Nephron progenitor cell (in vitro differentiated cells): ENCODE data around the gene PSMB11.

Experiments
- DNase-seq: peaks from one replicate; pipeline ENCODE4 v3.0.0; 2021
- H3K27ac Mint-ChIP-seq: 2 replicates; pipeline ENCODE4 v1.8.0; 2021; ENCODE audit warnings: mild to moderate bottlenecking, moderate library complexity, mixed read lengths
- H3K27me3 Mint-ChIP-seq: 2 replicates; pipeline ENCODE4 v1.8.0; 2021; ENCODE audit warnings: mild to moderate bottlenecking, low read depth, mixed read lengths; ENCODE audit not compliant: poor library complexity
- H3K36me3 Mint-ChIP-seq: 2 replicates; pipeline ENCODE4 v1.8.0; 2021; ENCODE audit warnings: low read depth, mixed read lengths
- H3K4me1 Mint-ChIP-seq: 2 replicates; pipeline ENCODE4 v1.8.0; 2021; ENCODE audit warnings: mixed read lengths
- H3K4me3 Mint-ChIP-seq: 2 replicates; pipeline ENCODE4 v1.8.0; 2021; ENCODE audit warnings: mild to moderate bottlenecking, moderate library complexity, mixed read lengths
- H3K9me3 Mint-ChIP-seq: 2 replicates; pipeline ENCODE4 v1.8.0; 2021; ENCODE audit warnings: mild to moderate bottlenecking, moderate library complexity, mixed read lengths
- CTCF ChIP-seq: fragments of 200-600 bp; sonication (generic); IDR thresholded peaks from 2 replicates; pipeline ENCODE4 v1.5.0; 2021; ENCODE audit warnings: antibody characterized with exemption

PSMB11 gene

DNA sequence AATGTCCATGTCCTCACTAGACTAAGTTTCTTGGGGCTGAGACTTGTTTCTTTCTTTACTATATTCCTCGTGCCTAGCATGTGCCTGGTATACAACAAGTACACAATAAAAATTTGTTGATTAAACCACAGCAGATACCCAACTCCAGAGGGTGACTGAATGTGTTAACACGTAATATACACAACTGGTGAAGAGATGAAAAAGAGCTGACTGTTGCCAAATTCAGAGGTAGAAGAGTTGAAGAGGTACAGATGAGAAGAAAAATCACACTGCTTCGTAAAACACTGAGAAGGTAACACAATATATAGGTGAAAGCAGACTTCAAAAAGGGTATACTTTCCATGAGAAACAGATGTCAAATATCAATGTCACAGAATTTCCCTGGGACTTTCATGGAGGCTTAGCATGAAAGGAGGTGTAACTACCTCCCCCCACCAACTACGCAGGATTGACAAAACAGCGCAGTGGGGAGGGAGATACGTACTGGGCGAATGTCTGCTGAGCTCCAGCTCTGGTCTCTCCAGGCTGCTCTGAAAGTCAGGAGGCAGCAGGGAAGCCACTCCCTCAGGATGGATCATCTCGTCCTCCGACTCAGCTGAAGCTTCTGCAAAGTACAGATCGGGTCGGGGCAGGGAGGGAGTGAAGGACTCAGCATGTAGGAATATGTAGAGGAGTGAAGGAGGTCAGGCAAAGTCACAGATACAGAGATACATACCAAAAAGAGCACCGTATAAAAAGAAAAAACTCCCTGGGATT, 47.7 kb downstream of the PSMB11 start:
- H3K36me3 Mint-ChIP-seq: peaks cover 60% of the 10 kb centered on the region
- no peaks in the 10 kb centered on the region for H3K9me3 Mint-ChIP-seq

DNA sequence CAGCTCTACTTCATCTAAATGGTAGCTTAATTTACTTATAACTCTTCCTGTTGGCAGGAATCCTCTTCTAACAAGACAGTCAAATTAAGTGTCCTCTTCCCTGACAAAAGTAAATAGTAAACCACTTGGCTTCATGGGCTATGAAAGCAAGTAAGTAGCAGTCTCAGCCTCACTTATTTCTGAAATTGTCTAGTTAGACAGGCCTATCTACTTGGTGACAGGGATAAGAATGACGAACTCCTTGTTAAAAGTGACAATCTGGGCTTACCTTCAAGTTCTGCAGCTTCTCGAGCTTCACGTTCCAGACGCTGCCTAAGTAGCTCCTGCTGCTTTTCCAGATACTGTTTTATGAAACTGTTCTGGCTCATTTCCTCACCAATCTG, 48.2 kb downstream of the PSMB11 start:
- H3K36me3 Mint-ChIP-seq: peaks cover 54% of the 10 kb centered on the region
- H3K27ac Mint-ChIP-seq: no peak overlapping the region
- TF ChIP-seq CTCF: no peak
- H3K27me3 Mint-ChIP-seq: no peaks in the 10 kb centered on the region
- H3K4me3 Mint-ChIP-seq: no peak overlapping the region
- H3K9me3 Mint-ChIP-seq: no peaks in the 10 kb centered on the region
- no peak for DNase-seq
- peaks cover 6% of the 10 kb centered on the region for H3K4me1 Mint-ChIP-seq

More for the DNA sequence above, 47.7 kb downstream of the PSMB11 start:
- Mint-ChIP-seq H3K27me3 (no peaks in the 10 kb centered on the region), H3K4me1 (peaks cover 6% of the 10 kb centered on the region), H3K4me3 (no peak overlapping the region), H3K27ac (peak overlapping the region; percentile 6)
- TF ChIP-seq CTCF: no peak
- no peak for DNase-seq

- no peak overlapping the region for H3K27ac Mint-ChIP-seq
- no peaks in the 10 kb centered on the region for H3K27me3 Mint-ChIP-seq
- H3K4me3 Mint-ChIP-seq: no peak overlapping the region
These were observed 49.5 kb downstream of the PSMB11 start for GRCh38 chr14:23091294-23092225.

GRCh38 chr14:23093104-23093503, 51.1 kb downstream of the PSMB11 start:
- H3K27ac Mint-ChIP-seq: no peak overlapping the region
- H3K4me1 Mint-ChIP-seq: peaks cover 6% of the 10 kb centered on the region
- H3K36me3 Mint-ChIP-seq: peaks cover 40% of the 10 kb centered on the region
- no peaks in the 10 kb centered on the region for H3K27me3 Mint-ChIP-seq
- no peaks in the 10 kb centered on the region for H3K9me3 Mint-ChIP-seq
- DNase-seq: no peak
- no peak for TF ChIP-seq CTCF
- H3K4me3 Mint-ChIP-seq: no peak overlapping the region

More at GRCh38 chr14:23091294-23092225, 49.5 kb downstream of the PSMB11 start:
- TF ChIP-seq CTCF: no peak
- H3K9me3 Mint-ChIP-seq: no peaks in the 10 kb centered on the region
- H3K4me1 Mint-ChIP-seq: peaks cover 6% of the 10 kb centered on the region
- peaks cover 42% of the 10 kb centered on the region for H3K36me3 Mint-ChIP-seq
- no peak for DNase-seq

DNA sequence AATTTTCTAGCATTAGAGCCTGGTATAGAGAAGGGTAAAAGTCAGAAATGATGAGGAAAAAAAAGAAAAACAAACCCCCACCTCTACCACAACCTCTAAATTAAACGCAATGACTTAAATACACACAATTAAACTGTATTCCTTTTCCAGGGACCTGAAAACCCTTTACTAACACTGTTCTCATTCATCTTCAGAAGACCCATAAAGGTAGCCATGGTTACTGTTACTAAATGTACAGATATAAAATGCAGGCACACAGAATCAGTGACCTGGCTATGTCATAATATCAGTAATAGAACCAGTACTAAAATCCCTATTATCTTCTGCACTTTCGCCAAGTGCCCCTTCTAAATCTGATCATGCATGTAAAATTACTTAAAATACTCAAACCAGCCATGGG, 51.5 kb downstream of the PSMB11 start:
- Mint-ChIP-seq H3K4me1 (peaks cover 6% of the 10 kb centered on the region), H3K36me3 (peaks cover 44% of the 10 kb centered on the region), H3K9me3 (no peaks in the 10 kb centered on the region), H3K4me3 (no peak overlapping the region), H3K27me3 (no peaks in the 10 kb centered on the region), H3K27ac (no peak overlapping the region)
- DNase-seq: no peak
- no peak for TF ChIP-seq CTCF
